GM23248 (cell line): ENCODE measurements around the gene THAP8.

ENCODE experiments used
- EZH2 ChIP-seq: fragments of 200-600 bp; sonication (generic); IDR thresholded peaks from 2 replicates; pipeline ENCODE4 v1.6.1; 2018; ENCODE audit warnings: antibody characterized with exemption, mild to moderate bottlenecking; ENCODE audit not compliant: insufficient read depth, poor library complexity, severe bottlenecking
- EZH2phosphoT487 ChIP-seq: fragments of 200-600 bp; sonication (generic); IDR thresholded peaks from 2 replicates; pipeline ENCODE4 v1.6.1; 2018; ENCODE audit warnings: antibody characterized with exemption, moderate library complexity, mild to moderate bottlenecking, low read depth; ENCODE audit not compliant: insufficient read depth

DNA sequence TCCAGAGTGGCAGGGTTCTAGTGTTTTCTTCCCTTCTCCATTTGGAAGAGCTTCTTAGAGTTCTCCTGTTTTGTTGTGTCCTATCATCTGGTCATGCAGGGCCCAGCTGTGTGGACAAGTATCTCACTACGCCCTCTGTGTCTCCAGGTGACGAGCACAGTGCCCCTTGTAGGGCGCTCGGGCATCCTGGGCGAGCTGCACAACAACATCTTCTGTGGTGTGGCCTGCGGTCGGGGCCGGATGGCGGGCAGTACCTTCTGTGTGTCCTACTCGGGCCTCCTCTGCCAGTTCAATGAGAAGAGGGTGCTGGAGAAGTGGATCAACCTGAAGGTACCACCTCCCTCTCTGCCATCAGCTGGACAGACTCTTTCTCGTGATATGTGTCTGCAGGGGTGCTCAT is 13.6 kb upstream of the THAP8 start:
- no peak for TF ChIP-seq EZH2
- no peak for TF ChIP-seq EZH2phosphoT487
